Islet precursor cell (in vitro differentiated cells): ENCODE results near the gene LMO1.

Experiments
- DNase-seq: peaks from one replicate; pipeline ENCODE4 v3.0.0-alpha.2; 2018

The LMO1 gene

GRCh38 chr11:8203414-8203715 lies 60.3 kb downstream of the LMO1 start:
- peak; percentile 16 for DNase-seq

GRCh38 chr11:8202516-8203413 lies 60.9 kb downstream of the LMO1 start:
- DNase-seq: peak; percentile 28

GRCh38 chr11:8201644-8202365 lies 61.9 kb downstream of the LMO1 start:
- DNase-seq: peak; percentile 44

- no peak for DNase-seq
These were observed 64.0 kb downstream of the LMO1 start for GRCh38 chr11:8199676-8200075.

- DNase-seq: no peak
These were observed 66.9 kb downstream of the LMO1 start for GRCh38 chr11:8196749-8197148.

GRCh38 chr11:8194956-8195355 lies 68.7 kb downstream of the LMO1 start:
- DNase-seq: no peak

- DNase-seq: no peak
These were observed 70.8 kb downstream of the LMO1 start for GRCh38 chr11:8192896-8193209.

- peak; percentile 91 for DNase-seq
These were observed 71.4 kb downstream of the LMO1 start for GRCh38 chr11:8192016-8192895.

GRCh38 chr11:8190431-8190830 lies 73.2 kb downstream of the LMO1 start:
- DNase-seq: no peak

- no peak for DNase-seq
These were observed 77.2 kb downstream of the LMO1 start for GRCh38 chr11:8186429-8186828.

- DNase-seq: no peak
These were observed 80.6 kb downstream of the LMO1 start for GRCh38 chr11:8183111-8183510.

GRCh38 chr11:8180469-8180868 lies 83.2 kb downstream of the LMO1 start:
- DNase-seq: no peak

GRCh38 chr11:8178297-8178696 lies 85.4 kb downstream of the LMO1 start:
- DNase-seq: no peak

- DNase-seq: no peak
These were observed 86.5 kb downstream of the LMO1 start for GRCh38 chr11:8177136-8177535.
